LNCaP clone FGC (cell line): ENCODE results near the gene ADAMTSL2.

Source experiments
- DNase-seq: peaks from one replicate; pipeline ENCODE4 v3.0.0-alpha.2; 2011; ENCODE audit warnings: low read depth
- H3K4me3 ChIP-seq: 2 replicates; pipeline ENCODE4 v1.5.1; 2011; ENCODE audit warnings: mild to moderate bottlenecking, low read depth, low read length, control low read depth
- CTCF ChIP-seq: IDR thresholded peaks from 2 replicates; pipeline ENCODE4 v1.5.1; 2012; ENCODE audit warnings: mild to moderate bottlenecking; ENCODE audit not compliant: control insufficient read depth, insufficient read depth; ENCODE audit errors: extremely low read depth

The ADAMTSL2 gene

GRCh38 chr9:133553973-133554713 is 19.6 kb downstream of the ADAMTSL2 start:
- no peak overlapping the region for H3K4me3 ChIP-seq
- TF ChIP-seq CTCF = no peak
- no peak for DNase-seq

DNA sequence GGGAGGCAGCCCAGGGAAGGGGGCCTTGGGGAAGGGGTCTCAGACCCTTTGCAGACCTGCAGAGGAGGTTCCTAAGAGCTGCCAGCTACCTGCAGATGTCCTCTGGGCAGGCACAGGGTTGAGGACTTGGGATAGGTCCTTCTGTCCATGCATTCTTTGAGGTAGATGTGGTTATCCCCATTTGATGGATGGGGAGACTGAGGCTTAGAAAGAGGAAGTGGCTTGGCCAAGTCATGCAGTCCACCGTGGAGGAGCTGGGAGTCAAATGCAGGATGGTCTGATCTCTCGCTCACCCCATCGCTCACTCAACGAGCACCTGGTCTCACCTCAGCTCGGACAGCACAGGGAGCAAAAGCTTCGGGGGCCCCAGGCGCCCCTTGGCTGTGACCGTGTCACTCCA is 20.2 kb downstream of the ADAMTSL2 start:
- no peak for DNase-seq
- no peak for TF ChIP-seq CTCF
- no peak overlapping the region for H3K4me3 ChIP-seq

DNA sequence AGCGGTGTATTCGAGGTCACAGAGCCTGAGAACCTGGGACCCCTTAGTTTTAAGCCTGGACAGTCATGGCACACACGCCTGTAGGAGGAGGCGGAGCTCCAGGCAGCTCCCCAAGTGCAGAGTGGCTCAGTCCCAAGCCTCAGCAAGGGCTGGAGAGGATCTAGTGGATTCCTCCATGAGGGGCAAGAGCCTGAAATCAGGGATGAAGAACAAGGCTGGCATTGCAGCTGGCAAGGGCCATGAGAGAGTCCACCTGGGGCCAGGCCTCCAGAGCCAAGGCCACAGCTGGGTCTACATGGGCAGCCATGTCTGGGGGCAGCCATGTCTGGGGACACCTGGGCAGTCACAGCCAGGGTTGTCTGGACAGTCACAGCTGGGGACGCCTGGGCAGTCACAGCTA is 21.9 kb downstream of the ADAMTSL2 start:
- TF ChIP-seq CTCF = no peak
- no peak for DNase-seq
- no peak overlapping the region for H3K4me3 ChIP-seq

DNA sequence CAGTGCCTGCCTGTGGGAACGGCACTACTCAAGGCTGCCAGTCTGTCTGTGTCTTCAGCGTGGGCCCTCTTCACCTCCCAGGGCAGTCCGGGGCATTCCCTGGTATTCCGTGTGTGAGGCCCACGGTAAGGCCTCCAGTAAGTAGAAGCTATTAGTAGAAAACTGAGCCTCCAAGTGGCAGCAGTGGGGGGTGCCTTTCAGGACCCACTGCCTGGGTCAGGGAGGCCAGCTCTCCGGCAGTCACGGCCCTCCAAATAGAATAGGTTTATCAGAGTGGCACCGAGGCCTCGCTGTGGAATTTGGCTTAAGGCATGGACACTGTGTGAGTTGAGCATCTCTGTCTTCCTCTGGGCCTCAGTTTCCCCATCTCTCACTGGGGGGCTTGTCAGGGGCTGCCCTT is 23.1 kb downstream of the ADAMTSL2 start:
- no peak for TF ChIP-seq CTCF
- no peak overlapping the region for H3K4me3 ChIP-seq
- DNase-seq = no peak

DNA sequence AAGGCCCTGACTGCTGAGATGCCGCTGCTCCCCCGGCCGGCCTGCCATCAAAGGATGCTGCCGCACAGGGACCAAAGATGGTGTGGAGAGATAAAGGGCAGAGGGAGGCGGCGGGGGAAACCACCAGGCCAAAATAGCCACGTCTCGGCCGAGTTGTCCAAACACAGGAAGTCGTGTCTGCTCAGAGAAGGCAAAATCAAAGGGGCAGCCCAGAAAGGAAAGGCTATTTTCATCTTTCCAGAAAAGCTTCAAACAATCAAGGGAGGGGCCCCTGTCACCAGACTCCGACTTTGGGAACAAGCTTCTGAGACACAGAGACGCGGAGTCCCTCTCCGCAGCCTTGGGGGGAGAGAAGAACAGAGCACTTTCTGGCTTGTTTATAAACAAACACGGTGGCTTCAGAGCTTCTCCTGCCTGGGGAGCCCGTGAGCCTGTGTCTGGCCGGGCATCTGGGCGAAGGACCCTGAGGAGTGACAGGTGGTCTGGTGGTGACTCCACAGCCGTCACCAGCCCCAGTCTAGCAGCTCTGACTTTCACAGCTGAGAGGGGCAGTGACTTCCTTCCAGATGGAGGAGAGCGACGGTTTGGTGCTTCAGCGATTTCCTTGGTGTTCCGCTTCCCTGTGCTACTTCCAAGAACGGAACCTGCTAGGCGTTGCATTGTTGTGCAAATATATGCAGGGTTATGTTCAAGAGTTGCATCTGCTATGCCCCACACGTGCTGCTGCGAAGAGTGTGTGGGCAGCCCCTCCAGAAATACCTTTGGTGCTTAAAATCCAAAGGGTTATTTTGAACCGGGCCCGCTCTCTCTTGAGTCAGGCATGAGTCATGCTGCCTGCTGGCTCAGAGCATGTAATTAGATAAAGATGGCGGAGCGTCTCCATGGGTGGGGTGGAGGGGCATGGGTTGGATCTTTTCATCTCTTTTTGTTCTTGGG is 24.0 kb downstream of the ADAMTSL2 start:
- no peak for DNase-seq
- TF ChIP-seq CTCF = no peak
- H3K4me3 ChIP-seq = no peak overlapping the region

GRCh38 chr9:133560311-133560710 is 25.8 kb downstream of the ADAMTSL2 start:
- no peak for TF ChIP-seq CTCF
- no peak overlapping the region for H3K4me3 ChIP-seq
- DNase-seq = no peak
